Uterus (tissue), 2 donors: ENCODE data around the gene FOXA2.

Experiments used
- POLR2A ChIP-seq, 2 donors: fragments of 450-650 bp; IDR thresholded peaks; one replicate each; pipeline ENCODE4 v1.6.1; 2016; ENCODE audit warnings: antibody characterized with exemption in 2 of 2, mild to moderate bottlenecking in 1 of 2, moderate library complexity in 1 of 2
- TF ChIP-seq, protein P1 (sequence below), 4 experiments: fragments of 200-600 bp in 2 of 4; fragments of 450-650 bp in 2 of 4; sonication (generic) in 2 of 4; IDR thresholded peaks; one replicate each; pipeline ENCODE4 v1.5.1; 2016 to 2019; ENCODE audit warnings: antibody characterized with exemption in 4 of 4, mild to moderate bottlenecking in 2 of 4, moderate library complexity in 1 of 4

DNA sequence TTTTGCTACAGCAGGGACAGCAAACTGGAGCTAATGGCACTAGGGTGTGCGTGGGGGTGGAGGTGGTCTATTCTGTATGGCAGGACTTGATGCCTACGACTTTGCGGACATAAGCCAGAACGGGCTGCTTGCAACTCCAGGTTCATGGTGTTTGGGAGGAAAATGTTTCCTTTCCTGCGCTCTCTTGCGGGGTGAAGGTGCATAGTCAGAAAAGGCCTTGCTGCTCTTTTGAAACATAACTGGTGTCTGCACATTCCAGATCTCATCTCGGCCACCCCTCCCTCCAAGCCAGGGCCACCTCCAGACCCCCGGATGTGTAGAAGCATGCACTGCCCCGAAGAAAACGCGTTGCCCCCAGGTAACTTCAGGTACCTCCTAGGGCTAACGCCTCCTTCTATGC is 8.1 kb downstream of the FOXA2 start:
- TF ChIP-seq, protein P1, sequence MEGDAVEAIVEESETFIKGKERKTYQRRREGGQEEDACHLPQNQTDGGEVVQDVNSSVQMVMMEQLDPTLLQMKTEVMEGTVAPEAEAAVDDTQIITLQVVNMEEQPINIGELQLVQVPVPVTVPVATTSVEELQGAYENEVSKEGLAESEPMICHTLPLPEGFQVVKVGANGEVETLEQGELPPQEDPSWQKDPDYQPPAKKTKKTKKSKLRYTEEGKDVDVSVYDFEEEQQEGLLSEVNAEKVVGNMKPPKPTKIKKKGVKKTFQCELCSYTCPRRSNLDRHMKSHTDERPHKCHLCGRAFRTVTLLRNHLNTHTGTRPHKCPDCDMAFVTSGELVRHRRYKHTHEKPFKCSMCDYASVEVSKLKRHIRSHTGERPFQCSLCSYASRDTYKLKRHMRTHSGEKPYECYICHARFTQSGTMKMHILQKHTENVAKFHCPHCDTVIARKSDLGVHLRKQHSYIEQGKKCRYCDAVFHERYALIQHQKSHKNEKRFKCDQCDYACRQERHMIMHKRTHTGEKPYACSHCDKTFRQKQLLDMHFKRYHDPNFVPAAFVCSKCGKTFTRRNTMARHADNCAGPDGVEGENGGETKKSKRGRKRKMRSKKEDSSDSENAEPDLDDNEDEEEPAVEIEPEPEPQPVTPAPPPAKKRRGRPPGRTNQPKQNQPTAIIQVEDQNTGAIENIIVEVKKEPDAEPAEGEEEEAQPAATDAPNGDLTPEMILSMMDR (IDR thresholded peaks at IDR 0.05) = no peak
- no peak for TF ChIP-seq POLR2A (IDR thresholded peaks at IDR 0.05)
